B cell (primary cell): ENCODE measurements around the gene ASMTL. TPM values are rescaled to one million over a fixed set of nuclear protein-coding genes. Genes with fewer than 3 reads are reported as not detected.

Experiments
- ATAC-seq: fragments of 200-7000 bp; cut with Tn5 transposase; one replicate; pipeline ENCODE4 v1.10.0; 2021; ENCODE audit warnings: low read depth, mild to moderate bottlenecking, moderate number of reproducible peaks, moderate library complexity
- CTCF ChIA-PET: fragments of 350-600 bp; sonication (Branson Sonifier 250); formaldehyde crosslinking; loops from one replicate; lab custom pipeline; 2021; ENCODE audit warnings: antibody characterized with exemption, inconsistent platforms; lab: Charles Lee
- POLR2A ChIA-PET: fragments of 350-600 bp; sonication (Branson Sonifier 250); formaldehyde crosslinking; loops from one replicate; lab custom pipeline; 2021; ENCODE audit warnings: antibody characterized with exemption; lab: Charles Lee
- DNase-seq: peaks from one replicate; pipeline ENCODE4 v3.0.0; 2013
- H2AFZ ChIP-seq: 2 replicates; pipeline ENCODE4 v1.6.1; 2012; ENCODE audit warnings: mild to moderate bottlenecking, low read depth, low read length; ENCODE audit not compliant: insufficient read depth, poor library complexity, severe bottlenecking
- H3K27ac ChIP-seq, 2 donors: 1 replicate in 1 of 2; 2 replicates in 1 of 2; pipeline ENCODE4 v1.5.1; 2012 to 2013; ENCODE audit warnings: low read length in 2 of 2, mild to moderate bottlenecking in 2 of 2, moderate library complexity in 1 of 2
- H3K27me3 ChIP-seq, 4 experiments: fragments of 200-600 bp in 1 of 4; sonication (generic) in 1 of 4; replicated peaks in 1 of 4; 1 replicate in 2 of 4; 2 replicates in 2 of 4; pipeline versions ENCODE4 v1.6.1 to v1.7.0; 2013 to 2016; ENCODE audit warnings: low read length in 3 of 4, mild to moderate bottlenecking in 2 of 4, mixed read lengths in 1 of 4, moderate library complexity in 1 of 4; ENCODE audit not compliant: insufficient read depth in 4 of 4, control insufficient read depth in 3 of 4; ENCODE audit errors: control extremely low read depth in 1 of 4
- H3K36me3 ChIP-seq, 2 experiments: replicated peaks in 1 of 2; 1 replicate in 1 of 2; 2 replicates in 1 of 2; pipeline versions ENCODE4 v1.6.1 to v1.7.1; 2013; ENCODE audit warnings: low read length in 1 of 2; ENCODE audit not compliant: insufficient read depth in 2 of 2, control insufficient read depth in 1 of 2; ENCODE audit errors: control extremely low read depth in 1 of 2, extremely low read depth in 1 of 2
- H3K4me1 ChIP-seq, 2 donors: fragments of 200-600 bp in 1 of 2; sonication (generic) in 1 of 2; 1 replicate in 1 of 2; 2 replicates in 1 of 2; pipeline versions ENCODE4 v1.5.1 to v1.6.1; 2013 to 2017; ENCODE audit warnings: low read length in 2 of 2; ENCODE audit not compliant: control insufficient read depth in 2 of 2, insufficient read depth in 2 of 2
- H3K4me2 ChIP-seq: replicated peaks from 2 replicates; pipeline ENCODE3; 2012; ENCODE audit warnings: mild to moderate bottlenecking, low read depth, low read length; ENCODE audit not compliant: poor library complexity, severe bottlenecking
- H3K4me3 ChIP-seq, 5 experiments: fragments of 200-600 bp in 1 of 5; sonication (generic) in 1 of 5; 1 replicate in 3 of 5; 2 replicates in 2 of 5; pipeline versions ENCODE4 v1.5.1 to v1.7.0; 2011 to 2016; ENCODE audit warnings: low read length in 4 of 5, mild to moderate bottlenecking in 4 of 5, low read depth in 2 of 5, control low read depth in 1 of 5, moderate library complexity in 1 of 5; ENCODE audit not compliant: insufficient read depth in 1 of 5; ENCODE audit errors: control extremely low read depth in 1 of 5, extremely low read depth in 1 of 5
- H3K79me2 ChIP-seq: fragments of 200-600 bp; sonication (generic); one replicate; pipeline ENCODE4 v1.6.0; 2016; ENCODE audit warnings: low read length; ENCODE audit not compliant: control insufficient read depth, insufficient read depth
- H3K9ac ChIP-seq: fragments of 200-600 bp; sonication (generic); 2 replicates; pipeline ENCODE4 v1.6.1; 2017; ENCODE audit warnings: mild to moderate bottlenecking, low read length, moderate library complexity
- H3K9me3 ChIP-seq, 3 donors: one replicate each; pipeline versions ENCODE4 v1.6.1 to v1.7.1; 2013; ENCODE audit warnings: low read length in 2 of 3; ENCODE audit not compliant: control insufficient read depth in 2 of 3, insufficient read depth in 1 of 3; ENCODE audit errors: control extremely low read depth in 1 of 3
- H4K20me1 ChIP-seq: 2 replicates; pipeline ENCODE4 v1.6.0; 2012; ENCODE audit warnings: mild to moderate bottlenecking, low read length; ENCODE audit not compliant: insufficient read depth, control insufficient read depth, poor library complexity, severe bottlenecking
- H3K27ac Mint-ChIP-seq: one replicate; pipeline ENCODE4 v1.8.0; 2021; ENCODE audit warnings: mixed read lengths
- H3K27me3 Mint-ChIP-seq: one replicate; pipeline ENCODE4 v1.8.0; 2021; ENCODE audit warnings: mixed read lengths
- H3K4me1 Mint-ChIP-seq: one replicate; pipeline ENCODE4 v1.8.0; 2021; ENCODE audit warnings: mixed read lengths
- H3K4me3 Mint-ChIP-seq: one replicate; pipeline ENCODE4 v1.8.0; 2021; ENCODE audit warnings: mixed read lengths
- H3K9me3 Mint-ChIP-seq: one replicate; pipeline ENCODE4 v1.8.0; 2022; ENCODE audit warnings: mixed read lengths; ENCODE audit not compliant: insufficient read depth
- EZH2 ChIP-seq: IDR thresholded peaks from 2 replicates; pipeline ENCODE4 v1.6.1; 2012; ENCODE audit warnings: borderline replicate concordance, low read depth, mild to moderate bottlenecking, moderate library complexity, low read length; ENCODE audit not compliant: insufficient read depth, poor library complexity, severe bottlenecking
- WGBS: methylation state at CpG from one replicate; pipeline ENCODE4 v1.1.5; 2013; ENCODE audit warnings: missing lambda C conversion rate; ENCODE audit not compliant: insufficient coverage; 5-methylcytosine and 5-hydroxymethylcytosine counted together
- intact Hi-C: fragments of 100-400 bp; cut with micrococcal nuclease; formaldehyde crosslinking; loops from one replicate; pipeline ENCODE4 v1.10.0; 2022
- polyA plus RNA-seq: library from polyadenylated mRNA; depleted of rRNA; stranded (reverse); fragments of >200 nt; gene quantifications from 2 replicates; pipeline ENCODE4 v1.2.3, GENCODE V29; 2012
- total RNA-seq, 2 donors: library from RNA; stranded (reverse); fragments of 120-200 nt in 1 of 2; gene quantifications; 1 replicate in 1 of 2; 2 replicates in 1 of 2; pipeline versions ENCODE4 v1.2.3 to v1.2.4, GENCODE V29; 2013 to 2022
- TF ChIP-seq, protein P1 (sequence below): fragments of 200-600 bp; IDR thresholded peaks from one replicate; pipeline ENCODE4 v1.8.0; 2022; ENCODE audit warnings: antibody characterized with exemption, mild to moderate bottlenecking

Gene ASMTL
- total and polyA plus RNA-seq, 2 donors (not counting 1 experiment from before 2014, with no cell fraction given) = 33.3 to 52.9 TPM

GRCh38 chrX:1472975-1473374 lies 20.3 kb upstream of the ASMTL start:
- Histone ChIP-seq H3K79me2 (peaks cover 84% of the 10 kb centered on the region), H3K36me3 (peaks cover 0 to 23% of the 10 kb centered on the region in 2 experiments), H3K4me1 (peaks cover 39 to 56% of the 10 kb centered on the region in 2 donors), H2AFZ (no peak overlapping the region), H3K4me2 (no peak overlapping the region), H3K9me3 (no peaks in the 10 kb centered on the region), H3K27ac (no peak overlapping the region), H3K4me3 (no peak overlapping the region), H3K27me3 (no peaks in the 10 kb centered on the region), H3K9ac (no peak overlapping the region), H4K20me1 (peaks cover 58% of the 10 kb centered on the region)
- peaks cover 3% of the 10 kb centered on the region for H3K9me3 Mint-ChIP-seq
- WGBS = 95% methylated on average over 2 of the region's 2 CpGs
- H3K4me1 Mint-ChIP-seq = peaks cover 68% of the 10 kb centered on the region
- H3K27ac Mint-ChIP-seq = no peak overlapping the region
- DNase-seq (no peak), ATAC-seq (no peak)
- H3K4me3 Mint-ChIP-seq = no peak overlapping the region
- no peaks in the 10 kb centered on the region for H3K27me3 Mint-ChIP-seq
- TF ChIP-seq, protein P1, sequence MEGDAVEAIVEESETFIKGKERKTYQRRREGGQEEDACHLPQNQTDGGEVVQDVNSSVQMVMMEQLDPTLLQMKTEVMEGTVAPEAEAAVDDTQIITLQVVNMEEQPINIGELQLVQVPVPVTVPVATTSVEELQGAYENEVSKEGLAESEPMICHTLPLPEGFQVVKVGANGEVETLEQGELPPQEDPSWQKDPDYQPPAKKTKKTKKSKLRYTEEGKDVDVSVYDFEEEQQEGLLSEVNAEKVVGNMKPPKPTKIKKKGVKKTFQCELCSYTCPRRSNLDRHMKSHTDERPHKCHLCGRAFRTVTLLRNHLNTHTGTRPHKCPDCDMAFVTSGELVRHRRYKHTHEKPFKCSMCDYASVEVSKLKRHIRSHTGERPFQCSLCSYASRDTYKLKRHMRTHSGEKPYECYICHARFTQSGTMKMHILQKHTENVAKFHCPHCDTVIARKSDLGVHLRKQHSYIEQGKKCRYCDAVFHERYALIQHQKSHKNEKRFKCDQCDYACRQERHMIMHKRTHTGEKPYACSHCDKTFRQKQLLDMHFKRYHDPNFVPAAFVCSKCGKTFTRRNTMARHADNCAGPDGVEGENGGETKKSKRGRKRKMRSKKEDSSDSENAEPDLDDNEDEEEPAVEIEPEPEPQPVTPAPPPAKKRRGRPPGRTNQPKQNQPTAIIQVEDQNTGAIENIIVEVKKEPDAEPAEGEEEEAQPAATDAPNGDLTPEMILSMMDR = no peak
- TF ChIP-seq EZH2 = no peak
- intact Hi-C loops = no loop called here
- ChIA-PET POLR2A (no interaction called here), CTCF (no interaction called here)

DNA sequence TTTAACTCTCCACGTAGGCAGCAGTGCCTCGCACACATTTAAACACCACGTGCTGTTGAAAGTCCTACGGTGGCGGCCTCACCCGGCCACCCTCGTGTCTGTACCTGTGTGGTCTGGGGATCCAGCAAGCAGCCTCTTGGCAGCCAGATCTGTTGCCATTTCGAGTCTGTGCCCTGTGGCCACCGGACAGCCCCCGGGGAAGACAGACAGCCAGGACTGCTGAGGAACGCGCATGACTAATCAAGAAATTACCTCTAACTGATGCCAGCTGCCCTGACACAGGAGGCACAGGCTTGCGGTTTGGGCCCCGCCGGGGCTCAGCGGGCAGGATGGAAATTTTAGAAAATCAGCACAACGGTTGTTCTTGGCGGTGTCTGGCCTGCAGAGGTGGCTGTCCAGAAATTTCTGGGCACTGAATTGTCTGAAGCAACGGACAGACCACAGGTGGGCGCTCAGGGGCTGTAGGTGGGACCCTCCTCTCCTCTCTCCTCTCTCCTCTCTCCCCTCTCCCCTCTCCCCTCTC lies 15.6 kb upstream of the ASMTL start:
- DNase-seq (peak; percentile 86), ATAC-seq (peak; percentile 67)
- peak overlapping the region; percentile 69 to 84 for H3K27ac ChIP-seq
- peaks cover 68% of the 10 kb centered on the region for H3K4me1 Mint-ChIP-seq
- H3K4me1 ChIP-seq = peaks cover 68 to 86% of the 10 kb centered on the region in 2 donors
- ChIA-PET POLR2A (no interaction called here), CTCF (no interaction called here)
- H3K9me3 ChIP-seq = peaks cover 0 to 5% (median 0%) of the 10 kb centered on the region in 3 donors
- peaks cover 3% of the 10 kb centered on the region for H3K9me3 Mint-ChIP-seq
- H3K27me3 ChIP-seq = no peaks in the 10 kb centered on the region
- H3K4me3 Mint-ChIP-seq = peak overlapping the region; percentile 80
- peak overlapping the region; percentile 82 for H3K4me2 ChIP-seq
- H3K9ac ChIP-seq = no peak overlapping the region
- WGBS = under 1% methylated on average over 18 of the region's 20 CpGs
- H3K79me2 ChIP-seq = peaks cover 77% of the 10 kb centered on the region
- TF ChIP-seq EZH2 = no peak
- TF ChIP-seq, protein P1 = peak; percentile 25
- no peaks in the 10 kb centered on the region for H3K27me3 Mint-ChIP-seq
- intact Hi-C loops = loop anchor here (1.0 to 5.0 kb wide), 4 partner anchors 13 to 114 kb away; no protein-coding TSS in a partner anchor
- peaks cover 0 to 38% of the 10 kb centered on the region in 2 experiments for H3K36me3 ChIP-seq
- no peak overlapping the region for H3K4me3 ChIP-seq
- peaks cover 67% of the 10 kb centered on the region for H4K20me1 ChIP-seq
- H3K27ac Mint-ChIP-seq = peak overlapping the region; percentile 95
- H2AFZ ChIP-seq = no peak overlapping the region
